Panc1 (cell line): ENCODE results near the gene CEND1. TPM values are rescaled to one million over a fixed set of nuclear protein-coding genes. Genes with fewer than 3 reads are reported as not detected.

Experiments used
- ATAC-seq: fragments of 200-7000 bp; cut with Tn5 transposase; 2 replicates; pipeline ENCODE4 v1.9.1; 2020; ENCODE audit warnings: mild to moderate bottlenecking, moderate library complexity
- BruUV-seq: library from RNA; stranded (reverse); fragments of 400-500 nt; replicated peaks from 2 replicates; lab custom pipeline; 2021; lab: Mats Ljungman, UMichigan
- CTCF ChIA-PET: fragments of 300-600 bp; sonication (Branson Sonifier 250); formaldehyde crosslinking; loops from one replicate; lab custom pipeline; 2022; ENCODE audit warnings: antibody characterized with exemption; lab: Charles Lee
- POLR2A ChIA-PET: fragments of 300-600 bp; sonication (Branson Sonifier 250); formaldehyde crosslinking; loops from one replicate; lab custom pipeline; 2022; ENCODE audit warnings: antibody characterized with exemption; lab: Charles Lee
- DNase-seq: peaks from one replicate; pipeline ENCODE4 v3.0.0-alpha.2; 2010; ENCODE audit warnings: low read depth, low spot score
- H3K27ac ChIP-seq: 2 replicates; pipeline ENCODE4 v1.5.1; 2011; ENCODE audit warnings: mild to moderate bottlenecking, low read length, inconsistent platforms
- H3K27me3 ChIP-seq: fragments of 200-500 bp; sonication (Bioruptor generic); 2 replicates; pipeline ENCODE4 v1.6.0; 2014; ENCODE audit warnings: low read length, inconsistent platforms; ENCODE audit not compliant: control insufficient read depth, insufficient read depth
- H3K36me3 ChIP-seq: fragments of 200-500 bp; sonication (Bioruptor generic); 2 replicates; pipeline ENCODE4 v1.5.1; 2014; ENCODE audit warnings: inconsistent platforms, mild to moderate bottlenecking, low read length, moderate library complexity; ENCODE audit not compliant: control insufficient read depth, insufficient read depth
- H3K4me1 ChIP-seq: 2 replicates; pipeline ENCODE4 v1.5.1; 2011; ENCODE audit warnings: inconsistent platforms, mild to moderate bottlenecking, low read length, moderate library complexity; ENCODE audit not compliant: control insufficient read depth, insufficient read depth
- H3K4me3 ChIP-seq, 2 experiments: 2 replicates each; pipeline ENCODE4 v1.5.1; 2011 to 2012; ENCODE audit warnings: low read depth in 2 of 2, low read length in 2 of 2, mild to moderate bottlenecking in 2 of 2, inconsistent platforms in 1 of 2, moderate library complexity in 1 of 2
- H3K9me3 ChIP-seq: fragments of 200-500 bp; sonication (Bioruptor generic); 2 replicates; pipeline ENCODE4 v1.5.1; 2014; ENCODE audit warnings: low read depth, mild to moderate bottlenecking, inconsistent platforms, low read length, moderate library complexity; ENCODE audit not compliant: control insufficient read depth, insufficient read depth
- CTCF ChIP-seq: fragments of 450-650 bp; IDR thresholded peaks from 2 replicates; pipeline ENCODE4 v1.5.1; 2017; ENCODE audit warnings: mild to moderate bottlenecking
- POLR2AphosphoS5 ChIP-seq: IDR thresholded peaks from 2 replicates; pipeline ENCODE4 v1.6.1; 2012; ENCODE audit warnings: mild to moderate bottlenecking, low read depth, low read length, moderate library complexity
- REST ChIP-seq, 2 experiments: IDR thresholded peaks; 2 replicates each; pipeline ENCODE4 v1.6.1; 2011 to 2012; ENCODE audit warnings: low read depth in 2 of 2, control low read depth in 1 of 2, low read length in 1 of 2, mild to moderate bottlenecking in 1 of 2, moderate library complexity in 1 of 2; ENCODE audit not compliant: insufficient read depth in 1 of 2
- SIN3A ChIP-seq: IDR thresholded peaks from 2 replicates; pipeline ENCODE4 v1.6.1; 2012; ENCODE audit warnings: low read depth, mild to moderate bottlenecking, low read length, moderate library complexity, borderline replicate concordance; ENCODE audit not compliant: insufficient read depth
- TCF7L2 ChIP-seq: IDR thresholded peaks from 2 replicates; pipeline ENCODE4 v1.6.1; 2011; ENCODE audit warnings: mild to moderate bottlenecking, low read depth, low read length, inconsistent platforms
- in situ Hi-C: cut with HindIII; loops from 2 replicates; pipeline ENCODE4 v1.10.0; 2016; ENCODE audit warnings: low sequenced_read_pairs, low pct_unique_long_range_greater_than_20kb
- intact Hi-C: fragments of 100-400 bp; cut with micrococcal nuclease; formaldehyde crosslinking; loops from one replicate; pipeline ENCODE4 v1.10.0; 2022; ENCODE audit not compliant: unreplicated experiment
- total RNA-seq: library from RNA; stranded (reverse); gene quantifications from one replicate; pipeline ENCODE4 v1.2.1, GENCODE V29; 2021; ENCODE audit not compliant: unreplicated experiment

The CEND1 gene
- total RNA-seq, 1 experiment from 2014 or later, result 15.9 TPM

- TF ChIP-seq TCF7L2 (no peak), SIN3A (no peak), REST (IDR thresholded peaks at IDR 0.05; ENCODE audit: insufficient read depth in 1 of 2, low read depth in 2 of 2, low read length in 1 of 2) (no peak), CTCF (no peak), POLR2AphosphoS5 (no peak; the same call in 1 of the 2 replicates)
- peaks cover 45% of the 10 kb centered on the region for H3K4me1 ChIP-seq
- ChIA-PET CTCF (no interaction called here), POLR2A (interaction anchor here (1.9 kb wide), 1 partner anchor 14 kb away, joined by 8 read pairs; no protein-coding TSS in a partner anchor)
- in situ Hi-C loops, result no loop called here
- peaks cover 18% of the 10 kb centered on the region for H3K36me3 ChIP-seq
- no peaks in the 10 kb centered on the region for H3K9me3 ChIP-seq
- intact Hi-C loops, result no loop called here
- no peaks in the 10 kb centered on the region for H3K27me3 ChIP-seq
- ATAC-seq (peak; percentile 17), DNase-seq (no peak)
- no peak overlapping the region for H3K27ac ChIP-seq
- no TSS peak for BruUV-seq
- no peak overlapping the region for H3K4me3 ChIP-seq
These were observed 26.5 kb upstream of the CEND1 start for GRCh38 chr11:816433-816779.

- H3K9me3 ChIP-seq, result no peaks in the 10 kb centered on the region
- H3K27ac ChIP-seq, result no peak overlapping the region
- intact Hi-C loops (no loop called here), in situ Hi-C loops (no loop called here)
- CTCF ChIA-PET, result no interaction called here
- H3K36me3 ChIP-seq, result peaks cover 21% of the 10 kb centered on the region
- ATAC-seq, result no peak
- peaks cover 43% of the 10 kb centered on the region for H3K4me1 ChIP-seq
- POLR2A ChIA-PET, result interaction anchor here (1.9 kb wide), 1 partner anchor 15 kb away, joined by 8 read pairs; no protein-coding TSS in a partner anchor
- TF ChIP-seq SIN3A (0 out of 2 replicates have a peak, but pooled peaks have one; percentile 54), POLR2AphosphoS5 (peak; percentile 40), CTCF (no peak), REST (IDR thresholded peaks at IDR 0.05; ENCODE audit: insufficient read depth in 1 of 2, low read depth in 2 of 2, low read length in 1 of 2) (no peak), TCF7L2 (no peak)
- BruUV-seq, result no TSS peak
- no peaks in the 10 kb centered on the region for H3K27me3 ChIP-seq
- DNase-seq, result no peak
- no peak overlapping the region for H3K4me3 ChIP-seq
These were observed 26.0 kb upstream of the CEND1 start for GRCh38 chr11:815675-816432.
